CD4-positive, alpha-beta T cell (primary cell): ENCODE measurements around the gene BLM. TPM values are rescaled to one million over a fixed set of nuclear protein-coding genes. Genes with fewer than 3 reads are reported as not detected.
A peak's percentile ranks its signal among the peaks of the same experiment; 100 is the strongest.
"Not testable (repeated sequence)": the region's sequence is repeated elsewhere in the genome, so short reads cannot be mapped to it uniquely, and the experiment has no call there.

Source experiments
- ATAC-seq: fragments of 200-7000 bp; cut with Tn5 transposase; one replicate; pipeline ENCODE4 v1.10.0; 2022; ENCODE audit warnings: mild to moderate bottlenecking; ENCODE audit not compliant: poor library complexity
- CTCF ChIA-PET: fragments of 350-600 bp; sonication (Branson Sonifier 250); formaldehyde crosslinking; loops from one replicate; lab custom pipeline; 2021; ENCODE audit warnings: antibody characterized with exemption, inconsistent platforms; lab: Charles Lee
- POLR2A ChIA-PET: fragments of 350-600 bp; sonication (Branson Sonifier 250); formaldehyde crosslinking; loops from one replicate; lab custom pipeline; 2021; ENCODE audit warnings: antibody characterized with exemption, inconsistent platforms; lab: Charles Lee
- DNase-seq, 14 experiments: peaks; one replicate each; pipeline ENCODE4 v3.0.0-alpha.2; 2013 to 2020; ENCODE audit warnings: mixed read lengths in 2 of 14
- H3K27ac ChIP-seq, 2 donors: one replicate each; pipeline versions ENCODE4 v1.5.1 to v1.7.0; 2013; ENCODE audit warnings: low read length in 2 of 2, low read depth in 1 of 2, mild to moderate bottlenecking in 1 of 2
- H3K27me3 ChIP-seq, 2 experiments: 1 replicate in 1 of 2; 2 replicates in 1 of 2; pipeline versions ENCODE4 v1.6.1 to v1.7.0; 2013; ENCODE audit warnings: low read length in 2 of 2, control low read depth in 1 of 2, mild to moderate bottlenecking in 1 of 2, moderate library complexity in 1 of 2; ENCODE audit not compliant: insufficient read depth in 2 of 2, control insufficient read depth in 1 of 2
- H3K36me3 ChIP-seq: one replicate; pipeline ENCODE4 v1.6.1; 2013; ENCODE audit warnings: low read length, control low read depth; ENCODE audit not compliant: insufficient read depth
- H3K4me1 ChIP-seq: one replicate; pipeline ENCODE4 v1.6.1; 2013; ENCODE audit warnings: low read length, control low read depth; ENCODE audit not compliant: insufficient read depth
- H3K4me3 ChIP-seq: one replicate; pipeline ENCODE4 v1.5.1; 2013; ENCODE audit warnings: mild to moderate bottlenecking, low read length, moderate library complexity
- H3K9me3 ChIP-seq, 2 experiments: 1 replicate in 1 of 2; 2 replicates in 1 of 2; pipeline versions ENCODE4 v1.6.1 to v1.7.0; 2013; ENCODE audit warnings: low read length in 2 of 2, mild to moderate bottlenecking in 2 of 2, control low read depth in 1 of 2, moderate library complexity in 1 of 2; ENCODE audit not compliant: control insufficient read depth in 1 of 2, insufficient read depth in 1 of 2
- H3K27ac Mint-ChIP-seq: one replicate; pipeline ENCODE4 v1.8.0; 2020; ENCODE audit warnings: mixed read lengths
- H3K27me3 Mint-ChIP-seq: one replicate; pipeline ENCODE4 v1.8.0; 2021; ENCODE audit warnings: mixed read lengths
- H3K36me3 Mint-ChIP-seq: one replicate; pipeline ENCODE4 v1.8.0; 2021; ENCODE audit warnings: low read depth, mixed read lengths
- H3K4me1 Mint-ChIP-seq: one replicate; pipeline ENCODE4 v1.8.0; 2021; ENCODE audit warnings: low read depth, mixed read lengths
- H3K4me3 Mint-ChIP-seq: one replicate; pipeline ENCODE4 v1.8.0; 2020; ENCODE audit warnings: mild to moderate bottlenecking, mixed read lengths
- H3K9me3 Mint-ChIP-seq: one replicate; pipeline ENCODE4 v1.8.0; 2020; ENCODE audit warnings: mixed read lengths
- intact Hi-C, 2 experiments: fragments of 100-400 bp; cut with DNase I in 1 of 2; cut with micrococcal nuclease in 1 of 2; formaldehyde crosslinking; loops; one replicate each; pipeline versions ENCODE4 v1.15.1 to v1.9.0; 2023 to 2025; cut with DNase I, micrococcal nuclease
- total RNA-seq, 174 experiments: library from RNA in 2 of 174; stranded (reverse) in 2 of 174; gene quantifications; one replicate each; pipeline ENCODE4 v1.2.3 and lab custom pipeline; 2021 to 2026
- TF ChIP-seq, protein P1 (sequence below): fragments of 200-600 bp; IDR thresholded peaks from one replicate; pipeline ENCODE4 v1.8.0; 2022; ENCODE audit warnings: antibody characterized with exemption, mild to moderate bottlenecking

BLM gene
- total RNA-seq, 2 experiments from 2014 or later = 1.6 to 1.8 TPM

DNA sequence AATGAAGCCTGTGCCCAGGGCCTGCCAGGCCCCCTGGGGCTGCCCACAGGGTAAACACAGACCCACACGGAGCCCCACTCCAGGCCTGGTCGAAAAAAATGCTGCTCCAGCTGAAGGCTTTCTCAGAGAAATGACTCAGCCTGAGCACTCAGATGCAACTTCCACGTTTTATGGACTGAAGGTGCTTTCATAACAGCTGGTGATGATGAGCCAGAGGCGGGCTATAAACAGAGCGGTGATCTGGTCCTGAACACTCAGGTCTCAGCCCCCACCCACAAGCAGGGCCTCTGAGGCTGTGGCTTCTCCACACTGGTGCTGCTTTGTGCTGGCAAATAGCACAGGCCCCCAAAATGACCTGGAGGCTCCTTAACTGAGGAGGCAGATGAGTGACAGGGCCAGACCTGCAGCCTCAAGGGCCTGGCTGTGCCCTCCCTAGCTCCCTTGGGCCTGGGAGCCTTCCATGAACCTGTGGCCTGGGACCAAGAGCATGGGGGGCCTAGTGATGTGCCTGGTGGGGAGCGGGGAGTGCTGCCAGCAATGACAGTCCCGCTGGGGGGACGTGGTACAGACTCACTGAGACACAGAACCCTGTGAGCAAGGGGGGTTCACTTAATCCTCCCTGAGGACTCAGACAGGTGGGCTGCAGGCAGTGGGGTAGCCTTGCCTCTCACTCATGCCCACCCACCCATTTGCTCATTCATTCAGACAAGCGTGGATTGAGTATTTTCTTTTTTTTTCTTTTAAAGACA lies 128.2 kb downstream of the BLM start:
- CTCF ChIA-PET = no interaction called here
- no peaks in the 10 kb centered on the region for H3K9me3 Mint-ChIP-seq
- peaks cover 6% of the 10 kb centered on the region for H3K4me1 ChIP-seq
- no peak overlapping the region for H3K4me3 Mint-ChIP-seq
- H3K27ac ChIP-seq = no peak overlapping the region
- TF ChIP-seq, protein P1, sequence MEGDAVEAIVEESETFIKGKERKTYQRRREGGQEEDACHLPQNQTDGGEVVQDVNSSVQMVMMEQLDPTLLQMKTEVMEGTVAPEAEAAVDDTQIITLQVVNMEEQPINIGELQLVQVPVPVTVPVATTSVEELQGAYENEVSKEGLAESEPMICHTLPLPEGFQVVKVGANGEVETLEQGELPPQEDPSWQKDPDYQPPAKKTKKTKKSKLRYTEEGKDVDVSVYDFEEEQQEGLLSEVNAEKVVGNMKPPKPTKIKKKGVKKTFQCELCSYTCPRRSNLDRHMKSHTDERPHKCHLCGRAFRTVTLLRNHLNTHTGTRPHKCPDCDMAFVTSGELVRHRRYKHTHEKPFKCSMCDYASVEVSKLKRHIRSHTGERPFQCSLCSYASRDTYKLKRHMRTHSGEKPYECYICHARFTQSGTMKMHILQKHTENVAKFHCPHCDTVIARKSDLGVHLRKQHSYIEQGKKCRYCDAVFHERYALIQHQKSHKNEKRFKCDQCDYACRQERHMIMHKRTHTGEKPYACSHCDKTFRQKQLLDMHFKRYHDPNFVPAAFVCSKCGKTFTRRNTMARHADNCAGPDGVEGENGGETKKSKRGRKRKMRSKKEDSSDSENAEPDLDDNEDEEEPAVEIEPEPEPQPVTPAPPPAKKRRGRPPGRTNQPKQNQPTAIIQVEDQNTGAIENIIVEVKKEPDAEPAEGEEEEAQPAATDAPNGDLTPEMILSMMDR = no peak
- intact Hi-C loops = no loop called here
- H3K27ac Mint-ChIP-seq = no peak overlapping the region
- POLR2A ChIA-PET = no interaction called here
- H3K27me3 ChIP-seq = no peaks in the 10 kb centered on the region
- no peaks in the 10 kb centered on the region for H3K36me3 Mint-ChIP-seq
- H3K4me3 ChIP-seq = no peak overlapping the region
- ATAC-seq = peak; percentile 48
- no peaks in the 10 kb centered on the region for H3K27me3 Mint-ChIP-seq
- peaks cover under 1% of the 10 kb centered on the region for H3K4me1 Mint-ChIP-seq
- no peaks in the 10 kb centered on the region for H3K9me3 ChIP-seq
- no peaks in the 10 kb centered on the region for H3K36me3 ChIP-seq
- peak in 4 of 14 experiments; percentile 12 to 72 (median 52) for DNase-seq

DNA sequence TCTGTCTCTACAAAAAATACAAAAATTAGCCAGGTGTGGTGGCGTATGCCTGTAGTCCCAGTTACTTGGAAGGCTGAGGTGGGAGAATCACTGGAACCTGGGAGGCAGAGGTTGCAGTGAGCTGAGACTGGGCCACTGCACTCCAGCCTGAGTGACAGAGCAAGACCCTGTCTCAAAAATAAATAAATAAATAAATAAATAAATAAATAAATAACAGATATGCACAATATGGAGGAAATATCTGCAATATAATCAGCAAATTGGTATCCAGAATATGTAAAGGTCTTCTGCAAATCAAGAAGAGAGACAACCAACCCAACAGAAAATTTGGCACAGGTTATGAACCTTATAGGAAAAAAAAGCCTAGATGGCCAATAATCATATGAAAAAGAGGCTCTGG lies 132.3 kb downstream of the BLM start:
- H3K27me3 Mint-ChIP-seq, ATAC-seq, H3K9me3 ChIP-seq, H3K9me3 Mint-ChIP-seq, H3K4me3 ChIP-seq, H3K36me3 Mint-ChIP-seq, H3K27ac ChIP-seq, H3K27ac Mint-ChIP-seq, intact Hi-C loops, H3K4me3 Mint-ChIP-seq, POLR2A ChIA-PET, DNase-seq, H3K27me3 ChIP-seq, CTCF ChIA-PET, H3K36me3 ChIP-seq: not testable (repeated sequence)
- H3K4me1 ChIP-seq = peaks cover 43% of the 10 kb centered on the region
- peaks cover 32% of the 10 kb centered on the region for H3K4me1 Mint-ChIP-seq

DNA sequence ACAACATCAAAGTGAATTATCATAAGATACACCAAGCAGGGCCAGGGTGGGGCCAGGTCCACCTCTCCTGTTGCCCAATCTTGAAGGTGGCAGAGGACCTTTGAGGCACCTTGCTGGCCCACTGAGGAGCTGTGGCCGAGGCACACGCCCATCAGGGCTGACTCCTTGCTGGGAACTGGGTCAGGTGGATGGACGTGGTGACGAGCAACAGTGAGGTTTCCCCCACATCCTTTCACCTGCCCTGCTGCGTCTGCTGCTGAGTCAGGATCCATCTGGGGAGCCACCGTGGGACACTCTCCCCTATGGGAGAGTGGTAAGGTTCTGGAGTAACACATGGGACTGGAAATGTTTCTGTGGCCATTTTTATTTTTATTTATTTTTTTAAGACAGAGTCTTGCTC lies 134.0 kb downstream of the BLM start:
- intact Hi-C loops = loop anchor here in 1 of 2 experiments (10.0 kb wide), 1 partner anchor 46 kb away; no protein-coding TSS in a partner anchor
- peak overlapping the region; percentile 48 for H3K4me3 Mint-ChIP-seq
- ChIA-PET CTCF (interaction anchor here (0.6 to 1.3 kb wide), 3 partner anchors 14 to 107 kb away, joined by 3 to 4 read pairs (median 4); partner anchors contain the start of gene HDDC3), POLR2A (interaction anchor here (1.3 kb wide), 1 partner anchor 12 kb away, joined by 3 read pairs; no protein-coding TSS in a partner anchor)
- Histone ChIP-seq H3K27ac (no peak overlapping the region), H3K36me3 (no peaks in the 10 kb centered on the region), H3K4me1 (peaks cover 56% of the 10 kb centered on the region), H3K27me3 (no peaks in the 10 kb centered on the region), H3K4me3 (no peak overlapping the region), H3K9me3 (no peaks in the 10 kb centered on the region)
- H3K4me1 Mint-ChIP-seq = peaks cover 41% of the 10 kb centered on the region
- TF ChIP-seq, protein P1 = no peak
- ATAC-seq (peak; percentile 56), DNase-seq (peak in 6 of 14 experiments; percentile 33 to 84 (median 61))
- no peaks in the 10 kb centered on the region for H3K27me3 Mint-ChIP-seq
- H3K9me3 Mint-ChIP-seq = no peaks in the 10 kb centered on the region
- H3K27ac Mint-ChIP-seq = peak overlapping the region; percentile 76
- no peaks in the 10 kb centered on the region for H3K36me3 Mint-ChIP-seq
